NCI-H345 treated with DMSO at 0.1 percent for 48 hours (cell line): ENCODE measurements around the gene CFAP77.

Experiments used
- DNase-seq: peaks from one replicate; lab custom pipeline; 2025; ENCODE audit not compliant: unreplicated experiment; lab: John Stamatoyannopoulos, UW

CFAP77 gene

DNA sequence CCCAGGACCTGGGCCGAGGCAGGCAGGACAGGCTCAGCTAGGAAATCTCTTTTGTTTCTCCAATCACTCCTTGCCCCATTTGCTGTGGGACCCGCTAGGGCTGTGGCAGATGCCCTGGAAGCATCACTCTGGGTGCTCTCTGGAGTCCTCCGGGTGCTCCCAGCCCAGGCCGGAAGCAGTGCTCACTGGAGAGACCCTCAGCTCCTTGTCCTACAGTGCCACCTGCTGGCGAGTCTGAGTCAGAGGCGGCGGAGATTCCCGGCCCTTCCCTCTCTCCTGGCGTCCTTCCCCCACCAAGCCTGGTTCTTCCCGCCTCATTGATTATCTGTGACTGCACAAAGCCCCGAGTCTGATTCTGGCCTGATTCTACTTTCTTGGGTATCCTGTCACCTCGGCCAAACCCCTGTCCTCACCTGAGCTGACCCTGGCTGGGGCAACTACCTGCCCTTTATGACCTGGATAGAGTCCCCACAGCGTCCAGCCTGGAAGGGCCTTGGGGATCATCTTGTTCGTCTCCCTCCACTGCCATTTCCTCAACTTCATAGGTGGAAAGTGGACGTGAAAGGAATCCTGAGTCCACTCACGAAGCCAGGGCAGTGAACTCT, 165.1 kb downstream of the CFAP77 start:
- peak; percentile 79 for DNase-seq

GRCh38 chr9:132575811-132576210, 165.8 kb downstream of the CFAP77 start:
- DNase-seq: no peak

- no peak for DNase-seq
Measured at GRCh38 chr9:132577119-132577518, 167.1 kb downstream of the CFAP77 start.

GRCh38 chr9:132578367-132578932, 168.4 kb downstream of the CFAP77 start:
- no peak for DNase-seq

DNA sequence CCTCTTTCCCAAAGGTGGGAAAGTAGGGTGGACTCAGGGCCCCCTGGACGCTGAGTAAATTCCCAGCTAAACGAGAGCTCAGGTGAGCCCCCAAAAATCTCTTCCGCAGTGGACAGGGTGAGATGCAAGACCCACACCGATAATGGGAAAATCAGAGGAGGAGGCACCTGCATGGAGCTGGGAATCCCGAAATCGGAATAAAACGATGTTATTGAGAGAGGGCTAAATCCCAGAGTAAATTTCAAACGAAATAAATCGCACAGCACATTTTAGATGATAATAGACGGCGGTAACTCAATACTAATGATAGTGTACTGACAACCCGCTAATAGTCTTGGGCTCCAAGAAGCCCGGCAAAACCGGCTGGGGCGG, 169.4 kb downstream of the CFAP77 start:
- DNase-seq: no peak

GRCh38 chr9:132582276-132582785, 172.3 kb downstream of the CFAP77 start, which contains the start of gene BARHL1:
Gene BARHL1 (plus strand): TSS chr9:132582606. CDS start chr9:132582798, 192 bp downstream.
- DNase-seq: no peak

GRCh38 chr9:132582786-132583583, 173.0 kb downstream of the CFAP77 start:
- no peak for DNase-seq

DNA sequence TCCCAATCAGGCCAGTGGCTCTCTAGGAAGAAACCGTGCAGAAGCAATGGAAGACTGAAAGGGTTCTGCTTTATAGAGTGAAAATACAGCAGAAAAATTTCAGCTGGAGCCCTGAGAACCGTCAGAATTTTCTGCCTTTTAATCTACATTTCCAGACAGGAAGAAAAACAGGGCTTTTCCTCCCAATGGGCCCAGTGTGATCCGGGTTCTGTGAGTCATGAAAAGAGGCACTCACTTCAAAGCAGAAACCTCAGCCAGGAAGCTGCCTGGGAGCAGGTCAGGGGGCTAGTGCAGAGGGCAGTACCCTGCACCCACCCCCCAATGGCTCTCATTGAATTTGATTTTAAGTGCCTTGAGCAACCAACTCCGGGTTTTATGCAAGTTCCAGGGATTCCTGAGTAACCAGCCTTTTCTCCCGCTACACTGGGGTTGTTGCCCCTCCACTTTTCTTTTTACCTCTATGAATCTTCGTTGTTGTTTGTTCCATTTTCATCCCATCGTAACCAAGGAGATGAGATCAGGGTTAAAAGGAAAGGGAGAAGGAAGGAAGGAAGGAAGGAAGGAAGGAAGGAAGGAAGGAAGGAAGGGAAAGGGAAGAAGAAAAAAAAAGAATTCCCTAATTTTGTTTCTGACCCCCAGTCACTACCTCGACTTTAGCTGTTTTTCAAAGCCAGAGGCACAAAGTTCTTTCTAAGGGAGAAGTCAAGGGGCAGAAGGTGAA, 173.7 kb downstream of the CFAP77 start:
- no peak for DNase-seq

DNA sequence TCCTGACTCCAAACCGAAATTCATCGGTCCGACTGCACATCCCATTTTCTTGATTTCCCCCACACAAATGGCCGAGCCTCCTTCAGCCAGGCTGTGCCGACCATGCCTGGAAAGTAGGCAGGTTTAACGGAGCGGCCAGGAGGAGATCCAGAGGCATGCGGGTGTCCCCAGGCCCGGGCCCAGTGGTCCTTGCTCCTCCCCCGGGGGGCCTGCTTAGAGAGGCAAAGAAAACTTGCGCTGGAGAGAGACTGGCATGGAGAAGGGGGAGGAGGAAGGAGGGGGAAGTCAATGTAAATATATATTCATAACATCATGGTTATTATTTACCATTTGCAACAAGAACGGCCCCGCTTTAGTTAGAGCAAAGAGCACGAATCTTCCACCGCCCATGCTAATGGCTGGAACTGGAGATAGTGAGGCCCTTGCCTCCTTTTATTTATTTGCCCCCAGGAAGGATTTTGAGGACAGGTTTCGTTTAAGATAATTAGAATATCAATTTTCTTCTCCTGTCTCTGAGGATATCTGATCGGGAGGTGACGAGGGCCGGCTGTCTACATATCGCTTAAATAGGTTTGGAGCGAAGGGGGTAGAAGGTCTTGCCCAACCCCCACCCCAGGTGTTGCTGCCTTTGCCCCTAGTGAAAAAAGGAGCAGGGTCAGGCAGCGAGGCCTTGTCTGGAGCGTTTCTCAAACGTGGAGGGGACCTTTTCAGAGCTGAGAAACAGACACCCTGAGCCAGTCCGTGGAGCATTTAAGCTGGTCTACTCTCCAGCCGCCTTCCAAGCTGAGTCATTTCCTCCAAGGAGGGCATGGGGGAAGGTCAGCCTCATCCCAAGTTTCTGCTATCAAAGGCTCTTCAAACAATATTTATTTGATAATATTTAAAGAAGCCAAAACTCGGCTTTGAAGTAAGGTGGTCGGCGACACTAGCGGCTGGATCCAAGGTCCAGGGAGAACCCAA, 174.9 kb downstream of the CFAP77 start:
- DNase-seq: no peak

DNA sequence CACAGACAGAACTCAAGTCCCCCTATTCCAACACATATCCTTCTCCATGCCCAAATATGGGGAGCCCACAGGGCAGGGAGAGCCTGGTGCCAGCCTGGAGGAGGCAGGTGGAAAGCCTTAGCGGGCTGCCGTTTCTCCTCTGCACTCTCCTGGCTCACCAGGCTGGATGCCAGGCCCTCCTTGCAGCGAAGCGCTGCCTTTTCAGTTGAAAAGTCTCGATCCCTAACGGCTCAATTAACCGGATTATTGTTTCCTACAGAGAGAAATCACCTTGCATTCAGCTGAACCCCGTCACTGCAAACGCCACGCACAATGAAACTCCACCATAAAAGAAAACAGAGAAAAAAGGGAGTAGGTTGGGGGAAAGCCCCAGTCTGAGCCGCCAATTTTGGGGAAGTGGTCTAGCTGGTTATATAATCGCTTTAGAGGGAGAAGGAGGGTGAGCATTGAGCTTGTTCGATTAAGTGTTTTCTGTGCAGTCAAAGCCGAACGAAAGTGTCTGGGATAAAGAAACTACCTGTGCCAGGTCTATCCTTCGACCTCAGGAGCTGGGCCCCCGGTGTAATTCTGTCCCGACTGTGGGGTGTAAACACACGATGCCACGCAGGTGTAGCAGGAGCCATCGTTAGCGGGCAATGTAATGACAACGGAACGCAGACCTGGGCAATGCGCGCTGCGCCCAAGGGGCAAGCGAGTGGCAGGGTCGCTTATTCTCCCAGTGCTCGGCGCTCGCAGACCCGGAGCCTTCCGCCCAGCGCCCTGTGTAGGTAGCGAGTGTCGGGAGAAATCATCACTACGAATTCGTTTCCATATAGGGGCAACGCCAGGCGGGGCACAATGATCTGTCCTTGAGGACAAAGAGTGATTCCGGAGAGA, 176.2 kb downstream of the CFAP77 start:
- DNase-seq: no peak

DNA sequence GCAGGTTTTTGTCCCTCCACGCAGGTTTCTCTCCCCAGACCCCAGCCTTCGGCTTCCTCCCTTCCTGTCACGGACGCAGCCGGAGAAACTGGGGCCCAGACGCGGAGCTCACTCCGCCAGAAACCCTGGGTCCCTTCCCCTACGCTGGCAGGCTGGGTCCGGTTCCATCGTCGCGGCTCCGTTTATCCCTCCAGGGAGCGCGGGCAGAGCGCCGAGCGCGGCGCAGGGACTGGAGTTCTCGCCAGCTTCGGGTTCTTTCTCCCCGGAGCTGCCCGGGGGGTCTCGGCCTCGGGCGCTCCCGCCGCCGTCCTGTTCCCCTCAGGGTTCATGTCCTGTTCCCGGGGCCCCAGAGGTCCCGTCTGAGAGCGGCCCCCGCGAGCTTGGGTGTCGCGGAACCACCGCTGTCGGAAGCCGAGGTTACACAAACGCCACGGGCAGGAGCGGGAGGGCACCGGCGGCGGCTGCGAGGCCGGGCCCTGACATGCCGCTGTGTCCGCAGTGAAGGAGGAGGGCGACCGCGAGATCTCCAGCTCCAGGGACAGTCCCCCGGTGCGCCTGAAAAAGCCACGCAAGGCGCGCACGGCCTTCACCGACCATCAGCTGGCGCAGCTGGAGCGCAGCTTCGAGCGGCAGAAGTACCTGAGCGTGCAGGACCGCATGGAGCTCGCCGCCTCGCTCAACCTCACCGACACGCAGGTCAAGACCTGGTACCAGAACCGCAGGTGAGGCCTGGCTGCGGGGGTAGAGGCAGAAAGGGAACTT, 177.0 kb downstream of the CFAP77 start:
- DNase-seq: no peak

GRCh38 chr9:132587592-132587955, 177.6 kb downstream of the CFAP77 start:
- no peak for DNase-seq

- DNase-seq: no peak
Measured at GRCh38 chr9:132588098-132588497, 178.1 kb downstream of the CFAP77 start.

GRCh38 chr9:132588501-132589147, 178.6 kb downstream of the CFAP77 start:
- DNase-seq: no peak

GRCh38 chr9:132589148-132590036, 179.4 kb downstream of the CFAP77 start:
- DNase-seq: no peak

DNA sequence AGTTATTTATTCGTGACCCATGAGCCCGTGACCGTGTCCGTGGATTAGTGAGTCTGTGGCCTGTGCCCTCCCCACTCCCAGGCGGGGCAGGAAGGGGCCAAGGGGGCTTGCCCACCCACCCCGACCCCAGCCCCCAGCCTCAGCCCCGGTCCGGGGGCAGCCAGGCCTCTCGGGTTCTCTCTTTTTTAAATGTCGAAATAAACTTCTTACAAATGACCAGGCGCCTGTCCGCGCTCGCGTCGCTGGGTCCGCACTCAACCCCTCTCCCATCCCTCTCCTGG, 180.0 kb downstream of the CFAP77 start:
- DNase-seq: no peak
